ENCODE measurements around the gene SRSF10.

SRSF10 gene

DNA sequence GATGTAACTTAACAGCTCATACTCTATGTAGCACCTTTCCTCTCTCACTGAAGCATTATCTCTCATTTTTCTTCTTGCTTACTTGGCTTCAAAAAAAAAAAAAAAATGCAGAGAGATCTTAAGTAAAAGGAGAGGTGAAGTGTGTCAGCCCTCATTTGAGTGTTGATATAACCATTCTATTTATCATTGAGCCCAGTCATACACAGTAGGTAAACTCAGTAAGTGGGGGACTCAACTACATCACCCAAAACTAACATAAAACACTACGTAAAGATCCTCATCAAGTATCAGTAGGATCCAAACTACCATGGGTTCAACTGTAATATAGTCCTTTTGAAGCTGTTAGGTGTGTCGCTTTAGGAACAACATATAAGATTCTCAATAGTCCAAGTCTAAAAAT, 12.3 kb downstream of the SRSF10 start:
- H3K4me3 ChIP-seq (replicated peaks; ENCODE audit: insufficient read depth, low read length): no peak overlapping the region
- TF ChIP-seq, protein P1, sequence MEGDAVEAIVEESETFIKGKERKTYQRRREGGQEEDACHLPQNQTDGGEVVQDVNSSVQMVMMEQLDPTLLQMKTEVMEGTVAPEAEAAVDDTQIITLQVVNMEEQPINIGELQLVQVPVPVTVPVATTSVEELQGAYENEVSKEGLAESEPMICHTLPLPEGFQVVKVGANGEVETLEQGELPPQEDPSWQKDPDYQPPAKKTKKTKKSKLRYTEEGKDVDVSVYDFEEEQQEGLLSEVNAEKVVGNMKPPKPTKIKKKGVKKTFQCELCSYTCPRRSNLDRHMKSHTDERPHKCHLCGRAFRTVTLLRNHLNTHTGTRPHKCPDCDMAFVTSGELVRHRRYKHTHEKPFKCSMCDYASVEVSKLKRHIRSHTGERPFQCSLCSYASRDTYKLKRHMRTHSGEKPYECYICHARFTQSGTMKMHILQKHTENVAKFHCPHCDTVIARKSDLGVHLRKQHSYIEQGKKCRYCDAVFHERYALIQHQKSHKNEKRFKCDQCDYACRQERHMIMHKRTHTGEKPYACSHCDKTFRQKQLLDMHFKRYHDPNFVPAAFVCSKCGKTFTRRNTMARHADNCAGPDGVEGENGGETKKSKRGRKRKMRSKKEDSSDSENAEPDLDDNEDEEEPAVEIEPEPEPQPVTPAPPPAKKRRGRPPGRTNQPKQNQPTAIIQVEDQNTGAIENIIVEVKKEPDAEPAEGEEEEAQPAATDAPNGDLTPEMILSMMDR (IDR thresholded peaks at IDR 0.05; ENCODE audit: insufficient read depth, low read length): no peak
- no peak for TF ChIP-seq GABPA (IDR thresholded peaks at IDR 0.05; ENCODE audit: low read depth)
- TF ChIP-seq POLR2AphosphoS5 (IDR thresholded peaks at IDR 0.05; ENCODE audit: low read depth): no peak
- TF ChIP-seq, protein P2, sequence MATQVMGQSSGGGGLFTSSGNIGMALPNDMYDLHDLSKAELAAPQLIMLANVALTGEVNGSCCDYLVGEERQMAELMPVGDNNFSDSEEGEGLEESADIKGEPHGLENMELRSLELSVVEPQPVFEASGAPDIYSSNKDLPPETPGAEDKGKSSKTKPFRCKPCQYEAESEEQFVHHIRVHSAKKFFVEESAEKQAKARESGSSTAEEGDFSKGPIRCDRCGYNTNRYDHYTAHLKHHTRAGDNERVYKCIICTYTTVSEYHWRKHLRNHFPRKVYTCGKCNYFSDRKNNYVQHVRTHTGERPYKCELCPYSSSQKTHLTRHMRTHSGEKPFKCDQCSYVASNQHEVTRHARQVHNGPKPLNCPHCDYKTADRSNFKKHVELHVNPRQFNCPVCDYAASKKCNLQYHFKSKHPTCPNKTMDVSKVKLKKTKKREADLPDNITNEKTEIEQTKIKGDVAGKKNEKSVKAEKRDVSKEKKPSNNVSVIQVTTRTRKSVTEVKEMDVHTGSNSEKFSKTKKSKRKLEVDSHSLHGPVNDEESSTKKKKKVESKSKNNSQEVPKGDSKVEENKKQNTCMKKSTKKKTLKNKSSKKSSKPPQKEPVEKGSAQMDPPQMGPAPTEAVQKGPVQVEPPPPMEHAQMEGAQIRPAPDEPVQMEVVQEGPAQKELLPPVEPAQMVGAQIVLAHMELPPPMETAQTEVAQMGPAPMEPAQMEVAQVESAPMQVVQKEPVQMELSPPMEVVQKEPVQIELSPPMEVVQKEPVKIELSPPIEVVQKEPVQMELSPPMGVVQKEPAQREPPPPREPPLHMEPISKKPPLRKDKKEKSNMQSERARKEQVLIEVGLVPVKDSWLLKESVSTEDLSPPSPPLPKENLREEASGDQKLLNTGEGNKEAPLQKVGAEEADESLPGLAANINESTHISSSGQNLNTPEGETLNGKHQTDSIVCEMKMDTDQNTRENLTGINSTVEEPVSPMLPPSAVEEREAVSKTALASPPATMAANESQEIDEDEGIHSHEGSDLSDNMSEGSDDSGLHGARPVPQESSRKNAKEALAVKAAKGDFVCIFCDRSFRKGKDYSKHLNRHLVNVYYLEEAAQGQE (IDR thresholded peaks at IDR 0.05; ENCODE audit: insufficient replicate concordance, low read depth): no peak
- no peak for TF ChIP-seq SPI1 (IDR thresholded peaks at IDR 0.05; ENCODE audit: borderline replicate concordance, low read depth)
- H3K27ac ChIP-seq (replicated peaks): no peak overlapping the region
- H3K27me3 ChIP-seq (ENCODE audit: insufficient read depth, poor library complexity, severe bottlenecking): no peaks in the 10 kb centered on the region
- DNase-seq (ENCODE audit: low read depth in 1 of 2, low spot score in 1 of 2): no peak

DNA sequence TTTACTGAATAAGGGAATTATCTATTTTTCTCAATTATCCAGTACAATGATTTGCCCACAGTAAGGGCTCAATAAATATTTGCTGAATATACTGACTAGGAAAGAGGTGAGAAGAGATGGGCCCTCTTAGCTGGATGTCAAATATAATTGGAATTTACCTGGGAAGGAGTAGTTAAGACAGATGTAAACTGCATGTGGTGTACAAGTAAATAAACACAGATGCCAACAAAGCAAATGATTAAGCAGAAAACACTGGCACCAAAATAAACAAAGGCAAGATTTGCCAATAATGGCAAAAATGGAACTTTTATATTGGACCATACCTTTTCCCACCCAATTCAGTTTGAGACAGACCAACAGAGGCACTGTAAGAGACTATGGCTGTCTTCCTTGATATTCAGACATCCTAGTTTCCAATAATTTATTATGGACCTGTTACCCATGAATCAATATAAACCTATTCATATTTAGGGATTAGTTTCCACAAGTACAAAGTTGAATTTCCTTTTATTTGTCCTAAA, 13.1 kb downstream of the SRSF10 start:
- no peak for TF ChIP-seq GABPA (IDR thresholded peaks at IDR 0.05; ENCODE audit: low read depth)
- TF ChIP-seq POLR2AphosphoS5 (IDR thresholded peaks at IDR 0.05; ENCODE audit: low read depth): no peak
- TF ChIP-seq, protein P2 (IDR thresholded peaks at IDR 0.05; ENCODE audit: insufficient replicate concordance, low read depth): no peak
- TF ChIP-seq, protein P1 (IDR thresholded peaks at IDR 0.05; ENCODE audit: insufficient read depth, low read length): no peak
- no peak for TF ChIP-seq SPI1 (IDR thresholded peaks at IDR 0.05; ENCODE audit: borderline replicate concordance, low read depth)
- no peaks in the 10 kb centered on the region for H3K27me3 ChIP-seq (ENCODE audit: insufficient read depth, poor library complexity, severe bottlenecking)
- H3K4me3 ChIP-seq (replicated peaks; ENCODE audit: insufficient read depth, low read length): no peak overlapping the region
- no peak overlapping the region for H3K27ac ChIP-seq (replicated peaks)
- DNase-seq (ENCODE audit: low read depth in 1 of 2, low spot score in 1 of 2): no peak

DNA sequence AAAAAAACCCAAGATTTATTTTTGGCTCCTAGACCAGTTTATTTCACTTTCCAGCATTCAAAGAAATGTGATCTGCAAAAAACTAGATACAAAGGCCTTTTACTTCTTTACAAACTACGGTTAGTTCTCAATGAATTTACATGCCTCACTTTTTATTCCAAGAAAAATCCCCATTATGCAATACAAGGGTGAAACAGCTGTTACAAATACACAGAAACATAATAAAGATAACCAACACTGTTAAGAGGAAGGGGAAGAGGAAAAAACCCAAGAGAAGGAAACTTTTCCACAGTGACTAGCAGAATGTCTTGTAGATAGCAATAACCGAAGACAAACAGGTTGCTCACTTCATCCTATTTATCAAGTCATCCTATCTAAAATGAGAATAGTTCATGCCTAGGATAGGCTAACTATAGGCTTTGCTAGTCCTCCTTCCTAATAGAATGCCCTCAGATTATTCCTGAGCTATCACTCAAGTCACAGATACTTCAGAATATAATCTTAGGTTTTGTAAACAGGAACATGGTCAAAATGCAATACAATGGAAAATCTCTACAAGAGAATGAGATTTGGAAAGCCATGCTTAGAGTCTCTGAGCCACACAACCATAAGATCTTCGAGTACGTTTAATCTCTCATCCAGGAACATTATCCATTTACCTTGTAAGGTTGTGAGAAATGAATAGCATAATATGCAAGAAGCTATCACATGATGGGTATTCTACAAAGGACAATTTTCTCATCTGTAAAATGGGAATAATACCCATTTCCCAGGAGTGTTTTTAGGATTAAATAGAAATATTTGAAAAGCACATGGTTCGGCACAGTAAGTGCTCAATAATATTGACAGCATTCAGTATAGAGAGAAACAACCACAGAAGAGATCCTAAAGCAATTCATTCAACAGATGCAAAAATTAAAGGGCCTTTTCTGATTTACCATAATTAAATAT, 15.1 kb downstream of the SRSF10 start:
- TF ChIP-seq GABPA (IDR thresholded peaks at IDR 0.05; ENCODE audit: low read depth) (no peak), POLR2AphosphoS5 (IDR thresholded peaks at IDR 0.05; ENCODE audit: low read depth) (no peak), SPI1 (IDR thresholded peaks at IDR 0.05; ENCODE audit: borderline replicate concordance, low read depth) (no peak)
- TF ChIP-seq, protein P2 (IDR thresholded peaks at IDR 0.05; ENCODE audit: insufficient replicate concordance, low read depth): no peak
- TF ChIP-seq, protein P1 (IDR thresholded peaks at IDR 0.05; ENCODE audit: insufficient read depth, low read length): no peak
- Histone ChIP-seq H3K27ac (replicated peaks) (peak overlapping the region; percentile 35), H3K4me3 (replicated peaks; ENCODE audit: insufficient read depth, low read length) (no peak overlapping the region), H3K27me3 (ENCODE audit: insufficient read depth, poor library complexity, severe bottlenecking) (no peaks in the 10 kb centered on the region)
- peak in 1 of 2 experiments; percentile 39 for DNase-seq (ENCODE audit: low read depth in 1 of 2, low spot score in 1 of 2)
